Activated naive CD8-positive, alpha-beta T cell treated with anti-CD3 and anti-CD28 coated beads, Interleukin-2, amount 50 U/mL, for 24 hours (primary cell): Measurements from ENCODE around the gene DCP1B.

Source experiments
- ATAC-seq: fragments of 150-1000 bp; cut with Tn5 transposase; one replicate; pipeline ENCODE4 v1.10.0; 2021
- DNase-seq: peaks from one replicate; pipeline ENCODE4 v3.0.0; 2021
- H3K27ac Mint-ChIP-seq: one replicate; pipeline ENCODE4 v1.8.0; 2021; ENCODE audit warnings: mild to moderate bottlenecking, mixed read lengths
- H3K27me3 Mint-ChIP-seq: one replicate; pipeline ENCODE4 v1.8.0; 2021; ENCODE audit warnings: mixed read lengths
- H3K36me3 Mint-ChIP-seq: one replicate; pipeline ENCODE4 v1.8.0; 2021; ENCODE audit warnings: low read depth, mixed read lengths
- H3K4me1 Mint-ChIP-seq: one replicate; pipeline ENCODE4 v1.8.0; 2021; ENCODE audit warnings: mixed read lengths
- H3K4me3 Mint-ChIP-seq: one replicate; pipeline ENCODE4 v1.8.0; 2021; ENCODE audit warnings: mild to moderate bottlenecking, moderate library complexity, mixed read lengths
- H3K9me3 Mint-ChIP-seq: one replicate; pipeline ENCODE4 v1.8.0; 2021; ENCODE audit warnings: mixed read lengths

Gene DCP1B

GRCh38 chr12:1917172-1918070 lies 86.8 kb downstream of the DCP1B start:
- H3K36me3 Mint-ChIP-seq, result no peaks in the 10 kb centered on the region
- H3K4me3 Mint-ChIP-seq, result peak overlapping the region; percentile 62
- ATAC-seq, result no peak
- H3K27ac Mint-ChIP-seq, result no peak overlapping the region
- no peaks in the 10 kb centered on the region for H3K9me3 Mint-ChIP-seq
- peaks cover 4% of the 10 kb centered on the region for H3K27me3 Mint-ChIP-seq
- no peak for DNase-seq
- peaks cover 19% of the 10 kb centered on the region for H3K4me1 Mint-ChIP-seq

- Mint-ChIP-seq H3K9me3 (no peaks in the 10 kb centered on the region), H3K27me3 (peaks cover 4% of the 10 kb centered on the region), H3K36me3 (no peaks in the 10 kb centered on the region), H3K4me1 (peaks cover 19% of the 10 kb centered on the region), H3K4me3 (no peak overlapping the region), H3K27ac (no peak overlapping the region)
- DNase-seq, result no peak
- no peak for ATAC-seq
Measured at GRCh38 chr12:1916371-1917171, 87.7 kb downstream of the DCP1B start.

- Mint-ChIP-seq H3K27ac (peak overlapping the region; percentile 70), H3K4me3 (no peak overlapping the region), H3K27me3 (peaks cover 4% of the 10 kb centered on the region), H3K4me1 (peaks cover 15% of the 10 kb centered on the region), H3K36me3 (no peaks in the 10 kb centered on the region), H3K9me3 (peaks cover under 1% of the 10 kb centered on the region)
- ATAC-seq (peak; percentile 66), DNase-seq (peak; percentile 24)
Measured at GRCh38 chr12:1915082-1915968, 88.9 kb downstream of the DCP1B start.

GRCh38 chr12:1914114-1914911 lies 89.9 kb downstream of the DCP1B start:
- DNase-seq, result no peak
- Mint-ChIP-seq H3K4me1 (peaks cover 15% of the 10 kb centered on the region), H3K36me3 (peaks cover 2% of the 10 kb centered on the region), H3K4me3 (no peak overlapping the region), H3K27me3 (peaks cover 8% of the 10 kb centered on the region), H3K9me3 (peaks cover 3% of the 10 kb centered on the region), H3K27ac (no peak overlapping the region)
- ATAC-seq, result no peak

GRCh38 chr12:1913377-1914113 lies 90.7 kb downstream of the DCP1B start:
- Mint-ChIP-seq H3K27me3 (peaks cover 8% of the 10 kb centered on the region), H3K4me1 (peaks cover 18% of the 10 kb centered on the region), H3K36me3 (peaks cover 2% of the 10 kb centered on the region), H3K27ac (no peak overlapping the region), H3K4me3 (no peak overlapping the region), H3K9me3 (peaks cover 3% of the 10 kb centered on the region)
- ATAC-seq (no peak), DNase-seq (no peak)

- Mint-ChIP-seq H3K27ac (no peak overlapping the region), H3K4me1 (peaks cover 19% of the 10 kb centered on the region), H3K36me3 (peaks cover 2% of the 10 kb centered on the region), H3K27me3 (peaks cover 10% of the 10 kb centered on the region), H3K4me3 (no peak overlapping the region), H3K9me3 (peaks cover 5% of the 10 kb centered on the region)
- DNase-seq (no peak), ATAC-seq (no peak)
Measured at GRCh38 chr12:1912580-1913376, 91.5 kb downstream of the DCP1B start.

GRCh38 chr12:1911598-1912575 lies 92.4 kb downstream of the DCP1B start:
- Mint-ChIP-seq H3K36me3 (peaks cover 2% of the 10 kb centered on the region), H3K4me1 (peaks cover 20% of the 10 kb centered on the region), H3K27me3 (peaks cover 11% of the 10 kb centered on the region), H3K4me3 (no peak overlapping the region), H3K9me3 (peaks cover 7% of the 10 kb centered on the region), H3K27ac (no peak overlapping the region)
- DNase-seq (no peak), ATAC-seq (no peak)

GRCh38 chr12:1910468-1910867 lies 93.8 kb downstream of the DCP1B start:
- Mint-ChIP-seq H3K9me3 (peaks cover 18% of the 10 kb centered on the region), H3K4me3 (no peak overlapping the region), H3K27ac (no peak overlapping the region), H3K36me3 (peaks cover 2% of the 10 kb centered on the region), H3K4me1 (peaks cover 9% of the 10 kb centered on the region), H3K27me3 (peaks cover 12% of the 10 kb centered on the region)
- ATAC-seq, result no peak
- DNase-seq, result no peak

- Mint-ChIP-seq H3K27ac (no peak overlapping the region), H3K4me3 (no peak overlapping the region)
Measured at GRCh38 chr12:1908758-1909157, 95.5 kb downstream of the DCP1B start.

GRCh38 chr12:1907652-1908611 lies 96.3 kb downstream of the DCP1B start:
- Mint-ChIP-seq H3K4me1 (peaks cover 4% of the 10 kb centered on the region), H3K4me3 (peak overlapping the region; percentile 41), H3K9me3 (peaks cover 29% of the 10 kb centered on the region), H3K36me3 (peaks cover 2% of the 10 kb centered on the region), H3K27ac (no peak overlapping the region), H3K27me3 (peaks cover 12% of the 10 kb centered on the region)
- peak; percentile 19 for DNase-seq
- ATAC-seq, result no peak

More at GRCh38 chr12:1908758-1909157, 95.5 kb downstream of the DCP1B start:
- ATAC-seq, result no peak
- H3K27me3 Mint-ChIP-seq, result peaks cover 12% of the 10 kb centered on the region
- peaks cover 22% of the 10 kb centered on the region for H3K9me3 Mint-ChIP-seq
- peaks cover 4% of the 10 kb centered on the region for H3K4me1 Mint-ChIP-seq
- DNase-seq, result no peak
- peaks cover 2% of the 10 kb centered on the region for H3K36me3 Mint-ChIP-seq

- DNase-seq (no peak), ATAC-seq (no peak)
- no peak overlapping the region for H3K4me3 Mint-ChIP-seq
- peaks cover 41% of the 10 kb centered on the region for H3K9me3 Mint-ChIP-seq
- H3K4me1 Mint-ChIP-seq, result peaks cover 4% of the 10 kb centered on the region
- H3K27ac Mint-ChIP-seq, result no peak overlapping the region
- H3K36me3 Mint-ChIP-seq, result peaks cover 2% of the 10 kb centered on the region
- H3K27me3 Mint-ChIP-seq, result peaks cover 13% of the 10 kb centered on the region
Measured at GRCh38 chr12:1906579-1906978, 97.7 kb downstream of the DCP1B start.
